K562 (cell line): ENCODE measurements around the gene MACF1. TPM values are rescaled to one million over a fixed set of nuclear protein-coding genes. Genes with fewer than 3 reads are reported as not detected.

ENCODE experiments used
- CBFA2T2 ChIP-seq: fragments of 450-650 bp; conservative IDR thresholded peaks from 2 replicates; pipeline ENCODE4 v1.6.1; 2017; ENCODE audit warnings: mild to moderate bottlenecking
- CEBPB ChIP-seq: fragments of 450-650 bp; IDR thresholded peaks from 2 replicates; pipeline ENCODE4 v1.6.1; 2016; ENCODE audit warnings: missing genetic modification characterization, missing compliant biosample characterization
- DDX20 ChIP-seq: fragments of 450-650 bp; IDR thresholded peaks from 2 replicates; pipeline ENCODE4 v1.6.1; 2016; ENCODE audit warnings: missing genetic modification characterization, low read depth, mild to moderate bottlenecking, missing compliant biosample characterization, moderate library complexity
- DEAF1 ChIP-seq: fragments of 450-650 bp; formaldehyde crosslinking; IDR thresholded peaks from 2 replicates; pipeline ENCODE4 v1.4.0; 2020; ENCODE audit warnings: mild to moderate bottlenecking, moderate library complexity
- ELF4 ChIP-seq: fragments of 450-650 bp; formaldehyde crosslinking; IDR thresholded peaks from 2 replicates; pipeline ENCODE4 v1.4.0; 2022; ENCODE audit warnings: missing genetic modification characterization
- ELK3 ChIP-seq: fragments of 450-650 bp; formaldehyde crosslinking; IDR thresholded peaks from 2 replicates; pipeline ENCODE4 v1.4.0; 2020; ENCODE audit warnings: mild to moderate bottlenecking
- ETV5 ChIP-seq: sonication (generic); formaldehyde crosslinking; IDR thresholded peaks from 2 replicates; pipeline ENCODE4 v1.4.0; 2020; ENCODE audit warnings: low read depth, mild to moderate bottlenecking, missing genetic modification reagents
- EWSR1 ChIP-seq: fragments of 450-650 bp; IDR thresholded peaks from 2 replicates; pipeline ENCODE4 v1.6.1; 2018; ENCODE audit warnings: borderline replicate concordance, mild to moderate bottlenecking, low read depth, moderate library complexity; ENCODE audit not compliant: partially characterized antibody
- FOXK2 ChIP-seq, 2 experiments: fragments of 450-650 bp; IDR thresholded peaks in 1 of 2; conservative IDR thresholded peaks in 1 of 2; 2 replicates each; pipeline ENCODE4 v1.6.1; 2016; ENCODE audit warnings: low read depth in 2 of 2, mild to moderate bottlenecking in 1 of 2
- FOXP1 ChIP-seq: sonication (generic); formaldehyde crosslinking; IDR thresholded peaks from 2 replicates; pipeline ENCODE4 v1.8.0; 2022; ENCODE audit warnings: mild to moderate bottlenecking, missing genetic modification reagents
- HSF4 ChIP-seq: fragments of 250-450 bp; sonication (Bioruptor Pico); IDR thresholded peaks from 2 replicates; pipeline ENCODE4 v2.1.2; 2022; ENCODE audit warnings: mild to moderate bottlenecking, moderate library complexity, borderline replicate concordance
- MEIS2 ChIP-seq: fragments of 450-650 bp; IDR thresholded peaks from 2 replicates; pipeline ENCODE4 v1.6.1; 2014; ENCODE audit warnings: mild to moderate bottlenecking; ENCODE audit not compliant: partially characterized antibody
- MTA2 ChIP-seq: fragments of 450-650 bp; IDR thresholded peaks from 2 replicates; pipeline ENCODE4 v1.6.1; 2016; ENCODE audit warnings: low read depth
- SMARCA5 ChIP-seq: fragments of 450-650 bp; IDR thresholded peaks from 2 replicates; pipeline ENCODE4 v1.6.1; 2016
- SMC3 ChIP-seq: conservative IDR thresholded peaks from 2 replicates; pipeline ENCODE4 v1.6.1; 2011; ENCODE audit warnings: low read depth, low read length, improper control_type of control experiment; ENCODE audit not compliant: insufficient read depth
- TEAD4 ChIP-seq, 2 experiments: sonication (generic) in 1 of 2; formaldehyde crosslinking in 1 of 2; IDR thresholded peaks; 2 replicates each; pipeline versions ENCODE4 v1.6.1 to v1.8.0; 2012 to 2022; ENCODE audit warnings: borderline replicate concordance in 1 of 2, inconsistent platforms in 1 of 2, low read length in 1 of 2, mild to moderate bottlenecking in 1 of 2, missing genetic modification reagents in 1 of 2
- THRB ChIP-seq: fragments of 450-650 bp; formaldehyde crosslinking; conservative IDR thresholded peaks from 2 replicates; pipeline ENCODE4 v1.4.0; 2022; ENCODE audit warnings: mild to moderate bottlenecking, missing genetic modification characterization
- ZEB2 ChIP-seq: fragments of 450-650 bp; IDR thresholded peaks from 2 replicates; pipeline ENCODE4 v1.6.1; 2016
- ZFP1 ChIP-seq: fragments of 450-650 bp; formaldehyde crosslinking; IDR thresholded peaks from 2 replicates; pipeline ENCODE4 v1.4.0; 2020; ENCODE audit warnings: mild to moderate bottlenecking, mixed read lengths
- ZMIZ1 ChIP-seq, 2 experiments: fragments of 150-350 bp in 1 of 2; IDR thresholded peaks; 2 replicates each; pipeline ENCODE4 v1.6.1; 2012 to 2016; ENCODE audit warnings: low read depth in 2 of 2, low read length in 2 of 2, mild to moderate bottlenecking in 1 of 2, moderate library complexity in 1 of 2
- ZNF140 ChIP-seq: fragments of 250-450 bp; sonication (Bioruptor Pico); IDR thresholded peaks from 2 replicates; pipeline ENCODE4 v1.8.0; 2021; ENCODE audit warnings: moderate library complexity, mild to moderate bottlenecking, inconsistent platforms
- ZNF146 ChIP-seq: IDR thresholded peaks from one replicate; pipeline ENCODE4 v1.6.1; 2018; ENCODE audit warnings: missing compliant biosample characterization; ENCODE audit not compliant: unreplicated experiment
- polyA plus RNA-seq, 8 experiments: library from polyadenylated mRNA; depleted of rRNA in 4 of 8; stranded (reverse) in 5 of 8; unstranded in 3 of 8; fragments of >200 nt; fragmentation: Nextera tagmentation in 2 of 8; fragmentation: Illumina TruSeq in 1 of 8; extraction: Ambion mirVana in 2 of 8; extraction: Trizol in 1 of 8; gene quantifications; 2 replicates each; pipeline versions ENCODE4 v1.2.1 to v1.2.3, GENCODE V29; 2011 to 2014; ENCODE audit warnings: inconsistent platforms in 1 of 8, missing spikeins in 1 of 8
- total RNA-seq, 7 experiments: library from RNA; depleted of rRNA in 6 of 7; stranded (reverse); fragments of >200 nt in 6 of 7; fragmentation: Illumina TruSeq in 2 of 7; extraction: Trizol in 2 of 7; gene quantifications; 2 replicates each; pipeline versions ENCODE4 v1.2.1 to v1.2.3, GENCODE V29; 2011 to 2021; ENCODE audit warnings: low replicate concordance in 1 of 7

MACF1 gene
- total and polyA plus RNA-seq, 9 of the 15 experiments (the other 6 are each of a cell fraction or from before 2014, with no cell fraction given): 13.2 to 232 (median 112) TPM

- TF ChIP-seq ZMIZ1 (IDR thresholded peaks at IDR 0.05; ENCODE audit: low read depth in 2 of 2, low read length in 2 of 2) (0 out of 4 replicates have a peak, but pooled peaks of 1 of the 2 experiments have one; percentile 36), CEBPB (peak; percentile 53; the same call in 1 of the 2 replicates), MEIS2 (no peak), EWSR1 (no peak), ETV5 (CRISPR knock-in tag) (peak; percentile 63; the same call in 1 of the 2 replicates), ZEB2 (peak; percentile 31; the same call in 1 of the 2 replicates), ZNF146 (CRISPR knock-in tag) (no peak), FOXP1 (CRISPR knock-in tag) (peak; percentile 56; the same call in 1 of the 2 replicates), ZFP1 (no peak), DEAF1 (CRISPR knock-in tag) (peak; percentile 87), DDX20 (tag) (no peak), TEAD4 (IDR thresholded peaks at IDR 0.05; ENCODE audit: low read length) (peak; percentile 58; the same call in 1 of the 2 replicates), TEAD4 (CRISPR knock-in tag; IDR thresholded peaks at IDR 0.05; ENCODE audit: borderline replicate concordance) (no peak), FOXK2 (conservative IDR thresholded peaks at IDR 0.05 in 1 of 2, IDR thresholded peaks at IDR 0.05 in 1 of 2; ENCODE audit: low read depth in 2 of 2) (peak in 1 of 2 experiments; percentile 35; a peak in 1 of 4 replicates), ZNF140 (CRISPR knock-in tag) (no peak), SMC3 (0 out of 2 replicates have a peak, but pooled peaks have one; percentile 61), ELF4 (CRISPR knock-in tag) (no peak), MTA2 (peak; percentile 52), CBFA2T2 (peak; percentile 82), SMARCA5 (0 out of 2 replicates have a peak, but pooled peaks have one; percentile 2), HSF4 (CRISPR knock-in tag) (no peak), ELK3 (CRISPR knock-in tag) (no peak), THRB (no peak)
These were observed 20.1 kb upstream of the MACF1 start (continued) for GRCh38 chr1:39184354-39184818.
